SK-MEL-5 (cell line): ENCODE measurements around the gene SLC38A10. TPM values are rescaled to one million over a fixed set of nuclear protein-coding genes. Genes with fewer than 3 reads are reported as not detected.
A peak's percentile ranks its signal among the peaks of the same experiment; 100 is the strongest.

Source experiments
- DNase-seq: peaks from one replicate; pipeline ENCODE4 v3.0.0-alpha.2; 2016; ENCODE audit warnings: low read depth, low spot score
- in situ Hi-C: cut with HindIII; loops from 2 replicates; pipeline ENCODE4 v1.10.0; 2016; ENCODE audit warnings: low sequenced_read_pairs, high pct_unique_total_duplicates, low pct_unique_long_range_greater_than_20kb
- total RNA-seq: library from RNA; depleted of rRNA; stranded (reverse); fragments of >200 nt; shearing (Covaris generic); gene quantifications from 2 replicates; pipeline ENCODE4 v1.2.3, GENCODE V29; 2014

SLC38A10 gene
- total RNA-seq, 1 experiment from 2014 or later, result 189 TPM

- no peak for DNase-seq
- in situ Hi-C loops, result no loop called here
Measured at GRCh38 chr17:81332914-81333528, 37.9 kb upstream of the SLC38A10 start.

DNA sequence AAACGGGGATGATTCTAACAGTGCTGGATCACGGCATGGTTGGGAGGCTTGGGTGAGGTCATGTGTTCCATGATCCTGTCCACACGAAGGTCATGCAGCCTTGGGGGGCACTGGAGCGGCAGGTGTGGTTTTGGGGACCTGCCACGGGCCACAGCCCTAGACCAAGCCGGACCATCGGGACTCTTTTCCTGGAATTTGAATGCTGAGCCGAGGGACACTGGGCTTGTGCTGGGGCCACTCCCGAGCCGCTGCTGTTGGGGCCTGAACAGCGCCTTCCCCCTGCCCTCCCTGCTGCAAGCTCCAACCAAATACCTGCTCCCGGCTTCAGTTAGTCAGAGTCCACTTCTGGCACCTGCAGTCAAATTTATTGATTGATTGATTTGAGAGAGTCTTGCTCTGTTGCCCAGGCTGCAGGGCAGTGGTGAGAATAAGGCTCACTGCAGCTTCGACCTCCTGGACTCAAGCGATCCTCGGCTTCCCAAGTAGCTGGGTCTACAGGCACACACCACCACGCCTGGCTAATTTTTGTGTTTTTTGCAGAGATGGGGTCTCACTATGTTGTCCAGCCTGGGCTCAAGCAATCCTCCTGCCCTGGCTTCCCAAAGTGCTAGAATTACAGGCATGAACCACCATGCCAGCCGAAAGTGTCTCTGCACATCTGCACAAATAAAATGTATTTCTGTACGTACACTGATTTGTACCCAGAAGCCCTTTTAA, 37.2 kb upstream of the SLC38A10 start:
- DNase-seq, result no peak
- in situ Hi-C loops, result no loop called here

DNA sequence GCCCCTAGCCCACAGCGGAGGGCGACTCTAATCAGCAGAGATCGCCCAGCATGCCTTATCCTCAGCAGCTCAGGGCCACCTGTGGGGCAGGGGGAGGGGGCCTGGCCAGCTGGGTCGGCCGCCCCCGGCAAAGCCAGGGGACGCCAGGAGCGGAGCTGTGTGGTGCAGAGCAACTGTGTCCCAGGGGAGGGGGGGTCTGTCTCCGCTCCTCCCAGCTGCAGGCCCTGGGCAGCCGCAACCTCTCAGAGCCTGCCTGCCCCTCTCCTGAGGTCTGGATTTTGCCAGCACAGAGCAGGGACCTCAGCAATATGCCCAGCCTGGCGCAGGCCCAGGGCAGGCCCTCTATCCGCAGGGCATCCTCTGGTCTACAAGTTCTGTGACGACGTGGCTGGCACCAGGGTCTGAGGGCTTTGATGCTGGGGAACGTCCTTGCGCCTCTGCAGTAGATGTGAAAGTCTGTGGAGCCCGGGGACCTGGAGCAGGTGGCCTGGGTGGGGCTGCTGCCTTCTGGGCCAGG, 36.5 kb upstream of the SLC38A10 start:
- in situ Hi-C loops, result no loop called here
- DNase-seq, result no peak

DNA sequence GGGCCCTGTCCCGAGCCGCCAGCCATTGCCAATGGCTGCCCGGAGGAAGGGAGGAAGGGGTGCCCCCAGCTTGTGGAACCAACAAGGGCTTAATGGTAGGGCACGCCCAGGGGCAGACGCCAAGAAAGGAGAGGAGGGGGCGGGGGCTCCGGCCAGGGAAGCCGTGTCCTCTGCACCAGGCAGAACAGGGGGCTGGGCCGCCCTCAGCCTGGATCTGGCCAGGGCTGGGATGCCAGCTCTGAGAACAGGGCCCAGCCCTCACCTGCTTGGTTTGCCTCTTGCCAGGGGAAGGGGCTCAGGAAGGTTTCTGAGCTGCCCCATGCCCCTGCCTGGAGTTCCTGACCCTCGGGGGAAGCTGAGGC, 35.8 kb upstream of the SLC38A10 start:
- DNase-seq, result no peak
- in situ Hi-C loops, result no loop called here

DNA sequence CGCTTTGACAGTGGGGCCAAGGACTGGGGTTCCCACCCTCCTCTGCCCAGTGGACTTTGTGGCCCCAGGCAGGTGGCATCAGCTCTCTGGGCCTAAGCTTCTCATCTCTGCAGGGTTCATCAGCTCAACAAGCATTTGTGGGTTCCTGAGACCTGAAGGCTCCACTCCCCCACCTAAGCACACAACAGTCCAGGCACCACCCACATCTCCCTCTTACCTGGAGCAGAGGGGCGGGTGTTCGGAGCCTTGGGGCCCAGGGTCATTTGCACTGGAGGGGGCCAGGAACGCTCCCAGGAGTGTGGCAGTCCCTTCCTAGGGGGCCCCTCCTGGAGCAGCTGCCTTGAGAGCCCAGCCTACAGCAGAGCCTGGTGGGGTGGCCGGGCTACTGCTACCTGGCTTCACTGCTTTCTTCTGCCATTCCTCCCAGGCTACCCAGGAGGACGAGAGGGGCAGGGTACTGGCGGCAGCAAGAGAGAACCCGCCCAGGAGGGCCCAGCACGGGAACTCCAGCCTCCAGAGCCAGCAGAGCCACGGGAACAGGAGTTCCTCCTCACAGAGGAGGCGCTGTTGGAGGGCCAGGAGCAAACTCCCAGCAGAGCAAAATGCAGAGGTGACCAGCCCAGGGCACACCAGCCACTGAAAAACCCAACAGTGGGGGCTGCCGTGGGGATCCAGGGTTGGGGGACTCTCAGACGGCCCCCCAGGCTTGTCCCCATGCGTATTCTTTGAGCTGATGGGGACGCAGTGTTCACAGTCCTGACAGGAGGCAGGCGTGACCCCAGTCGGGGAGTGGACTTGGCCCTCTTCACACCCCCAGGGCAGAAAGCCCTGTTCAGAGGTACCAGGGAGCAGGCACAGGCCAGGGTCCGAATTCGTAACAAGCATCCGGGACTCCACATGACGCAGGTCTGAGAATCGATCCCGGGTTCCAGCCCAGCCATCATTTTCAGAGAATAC, 35.1 kb upstream of the SLC38A10 start:
- no peak for DNase-seq
- in situ Hi-C loops, result no loop called here

- peak; percentile 54 for DNase-seq
- in situ Hi-C loops, result no loop called here
Measured at GRCh38 chr17:81328978-81329926, 34.1 kb upstream of the SLC38A10 start.

GRCh38 chr17:81328489-81328888, 33.4 kb upstream of the SLC38A10 start:
- DNase-seq, result no peak
- in situ Hi-C loops, result no loop called here

DNA sequence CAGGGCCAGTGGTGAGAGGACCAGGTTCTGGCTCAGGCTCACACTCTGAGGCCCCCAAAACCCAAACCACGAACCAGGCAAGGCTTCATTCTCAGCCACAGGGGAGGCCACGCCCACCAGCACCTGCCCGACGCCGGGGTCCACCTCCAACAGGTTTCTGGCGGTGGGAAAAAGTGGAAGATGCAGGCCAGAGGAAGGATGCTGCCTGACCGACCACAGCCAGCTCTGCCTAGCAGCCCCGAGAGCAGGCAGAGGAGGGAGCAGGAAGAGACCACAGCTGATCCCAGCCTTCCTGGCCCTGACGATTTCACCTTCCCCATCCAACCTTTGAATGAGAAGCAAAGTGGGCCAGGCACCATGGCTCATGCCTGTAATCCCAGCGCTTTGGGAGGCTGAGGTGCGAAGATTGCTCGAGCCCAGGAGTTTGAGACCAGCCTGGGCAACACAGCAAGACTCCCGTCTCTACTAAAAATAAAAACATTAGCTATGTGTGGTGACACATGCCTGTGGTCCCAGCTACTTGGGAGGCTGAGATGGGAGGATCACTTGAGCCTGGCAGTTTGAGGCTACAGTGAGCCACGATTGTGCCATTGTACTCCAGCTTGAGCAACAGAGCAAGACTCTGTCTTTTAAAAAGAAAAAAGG, 30.7 kb upstream of the SLC38A10 start:
- DNase-seq, result no peak
- in situ Hi-C loops, result no loop called here

DNA sequence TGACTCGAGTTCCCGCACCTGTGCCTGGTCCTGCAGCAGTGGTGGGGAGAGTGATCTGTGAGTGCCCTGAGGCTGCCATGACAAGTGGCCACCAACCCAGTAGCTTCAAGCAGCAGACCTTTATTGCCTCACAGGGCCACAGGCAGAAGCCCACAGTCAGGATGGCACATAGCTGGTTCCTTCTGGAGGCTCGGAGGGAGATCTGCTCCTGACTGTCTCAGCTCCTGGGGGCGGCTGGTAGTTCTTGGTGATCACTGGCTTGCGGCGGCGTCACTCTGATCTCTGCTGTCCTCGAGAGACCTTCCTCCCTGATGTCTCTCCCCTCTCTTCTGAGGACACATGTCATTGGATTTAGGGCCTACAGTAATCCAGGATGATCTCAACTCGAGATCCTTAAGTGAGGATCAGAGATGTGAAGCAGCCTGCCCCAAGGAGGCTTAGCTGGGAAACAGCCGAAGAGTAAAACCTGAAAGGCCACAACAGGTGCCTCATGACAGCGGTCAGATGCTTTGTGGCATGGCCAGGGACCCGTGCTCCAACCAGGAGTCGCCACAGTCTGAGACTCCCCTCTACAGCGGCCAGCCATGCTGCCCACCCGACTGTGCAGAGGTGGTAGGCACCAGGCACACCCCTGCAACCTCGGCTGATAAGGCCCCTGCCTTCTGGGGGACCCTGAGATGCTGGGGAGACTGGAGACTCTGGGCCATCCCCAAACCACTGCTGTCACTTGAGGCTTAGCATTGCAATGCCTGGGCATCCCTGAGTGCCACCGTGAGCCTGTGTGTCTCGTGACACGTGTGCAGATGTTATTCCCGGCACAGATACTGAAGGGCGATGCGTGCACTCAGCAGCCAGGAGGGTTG, 30.0 kb upstream of the SLC38A10 start:
- in situ Hi-C loops, result no loop called here
- no peak for DNase-seq

GRCh38 chr17:81324177-81324850, 29.2 kb upstream of the SLC38A10 start:
- in situ Hi-C loops, result no loop called here
- no peak for DNase-seq

- DNase-seq, result no peak
- in situ Hi-C loops, result no loop called here
Measured at GRCh38 chr17:81323411-81323868, 28.3 kb upstream of the SLC38A10 start.

GRCh38 chr17:81323083-81323369, 27.9 kb upstream of the SLC38A10 start:
- in situ Hi-C loops, result no loop called here

GRCh38 chr17:81322271-81323082, 27.4 kb upstream of the SLC38A10 start:
- in situ Hi-C loops, result no loop called here
- peak; percentile 81 for DNase-seq

More at GRCh38 chr17:81323083-81323369, 27.9 kb upstream of the SLC38A10 start:
- DNase-seq, result no peak

DNA sequence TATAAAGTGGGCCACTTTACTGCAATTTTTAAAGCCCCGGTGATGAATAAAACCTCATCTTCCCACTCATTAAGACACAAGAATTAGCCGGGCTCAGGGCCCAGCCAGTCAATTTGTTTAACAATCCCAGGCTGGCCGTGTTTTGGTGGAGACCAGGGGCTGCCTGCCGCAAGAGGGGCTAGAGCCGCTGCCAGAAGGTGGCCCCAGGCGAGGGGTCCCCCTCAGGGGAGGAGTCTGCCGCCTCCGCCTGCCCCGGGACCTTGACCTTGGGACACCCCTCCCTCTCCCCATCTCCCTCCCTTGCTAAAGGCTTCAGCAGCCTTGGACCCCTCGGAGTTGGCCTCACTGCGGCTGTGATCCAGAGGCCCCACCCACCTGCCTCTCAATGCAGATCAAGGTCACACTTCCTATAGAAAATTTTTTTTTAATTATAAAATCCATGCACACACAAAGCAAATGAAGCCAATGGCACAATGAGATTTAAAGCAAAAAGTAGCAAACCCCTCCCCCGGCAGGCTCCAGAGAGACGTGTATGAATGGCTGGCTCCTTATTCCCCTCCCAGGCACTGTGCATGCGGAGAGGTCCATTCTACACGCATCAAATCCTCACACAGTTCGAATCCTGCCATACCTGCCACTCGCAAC, 23.0 kb upstream of the SLC38A10 start:
- DNase-seq, result no peak
- in situ Hi-C loops, result no loop called here

- in situ Hi-C loops, result no loop called here
- DNase-seq, result no peak
Measured at GRCh38 chr17:81317530-81317821, 22.4 kb upstream of the SLC38A10 start.
